Fibroblast of lung (primary cell): Measurements from ENCODE around the gene TFF2.

Source experiments
- CTCF ChIP-seq, 2 donors: IDR thresholded peaks in 1 of 2; conservative IDR thresholded peaks in 1 of 2; 1 replicate in 1 of 2; 2 replicates in 1 of 2; pipeline ENCODE4 v1.5.1; 2011 to 2012; ENCODE audit warnings: low read length in 2 of 2, control low read depth in 1 of 2, inconsistent platforms in 1 of 2, low read depth in 1 of 2, mild to moderate bottlenecking in 1 of 2
- EZH2 ChIP-seq: IDR thresholded peaks from 2 replicates; pipeline ENCODE4 v1.5.1; 2012; ENCODE audit warnings: low read length, control low read depth, mild to moderate bottlenecking; ENCODE audit errors: missing control alignments

GRCh38 chr21:42304556-42305454, 46.0 kb downstream of the TFF2 start:
- TF ChIP-seq CTCF (conservative IDR thresholded peaks at IDR 0.05 in 1 of 2, IDR thresholded peaks at IDR 0.05 in 1 of 2; ENCODE audit: low read depth in 1 of 2, low read length in 2 of 2) (no peak), EZH2 (no peak)
